Esophagus squamous epithelium (tissue), 4 donors: Measurements from ENCODE around the gene PHEX.

ENCODE experiments used
- CTCF ChIP-seq, 6 experiments: fragments of 450-650 bp in 4 of 6; fragments of 200-600 bp in 2 of 6; sonication (generic) in 2 of 6; IDR thresholded peaks; one replicate each; pipeline ENCODE4 v1.5.1; 2016 to 2019; ENCODE audit warnings: antibody characterized with exemption in 6 of 6, mild to moderate bottlenecking in 4 of 6, moderate library complexity in 4 of 6
- POLR2A ChIP-seq, 4 donors: fragments of 450-650 bp; IDR thresholded peaks; one replicate each; pipeline ENCODE4 v1.6.1; 2017; ENCODE audit warnings: antibody characterized with exemption in 4 of 4, mild to moderate bottlenecking in 4 of 4, moderate library complexity in 3 of 4

DNA sequence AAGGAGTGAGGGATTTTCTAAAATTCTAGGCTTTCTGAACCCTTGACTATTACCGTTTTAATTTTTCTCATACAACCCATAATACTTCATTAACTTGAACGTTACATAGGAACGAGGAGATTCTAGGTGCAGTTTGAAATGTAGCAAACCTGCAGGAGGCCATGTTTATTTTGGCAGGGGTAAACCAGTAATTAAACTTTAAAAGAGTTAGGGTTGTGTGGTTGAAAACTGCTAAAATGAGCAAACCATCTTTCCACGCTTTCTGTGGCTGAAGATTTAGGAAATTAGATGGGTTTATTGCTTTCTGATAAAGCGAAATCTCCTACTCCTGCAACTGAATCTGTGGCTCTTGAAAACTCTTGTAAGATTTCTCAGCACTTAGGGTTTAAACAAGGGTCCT is 1.7 kb downstream of the PHEX start:
- TF ChIP-seq CTCF (IDR thresholded peaks at IDR 0.05) (no peak), POLR2A (IDR thresholded peaks at IDR 0.05) (no peak)
